Measurements from ENCODE around the gene MARCHF5.
"Not testable (repeated sequence)": the region's sequence is repeated elsewhere in the genome, so short reads cannot be mapped to it uniquely, and the experiment has no call there.

Gene MARCHF5

GRCh38 chr10:92342796-92343195, 51.8 kb downstream of the MARCHF5 start:
- no peak overlapping the region for H3K4me3 ChIP-seq
- no peak overlapping the region for H3K27ac ChIP-seq
- peaks cover 91% of the 10 kb centered on the region for H3K36me3 ChIP-seq
- no peaks in the 10 kb centered on the region for H3K27me3 ChIP-seq
- H3K4me2 ChIP-seq: no peak overlapping the region
- H3K9me3 ChIP-seq: no peaks in the 10 kb centered on the region
- TF ChIP-seq Cebpa-rat (IDR thresholded peaks at IDR 0.05): no peak
- H4K20me1 ChIP-seq: peaks cover 91% of the 10 kb centered on the region
- no peak overlapping the region for H3K9ac ChIP-seq
- no peaks in the 10 kb centered on the region for H3K4me1 ChIP-seq

- not testable (repeated sequence) for H3K27me3 ChIP-seq, H3K4me3 ChIP-seq, H3K9ac ChIP-seq, H3K4me1 ChIP-seq, H3K27ac ChIP-seq, H3K9me3 ChIP-seq, H3K4me2 ChIP-seq
- peaks cover 95% of the 10 kb centered on the region for H3K36me3 ChIP-seq
- peaks cover 88% of the 10 kb centered on the region for H4K20me1 ChIP-seq
Observed at GRCh38 chr10:92345575-92345974, 54.6 kb downstream of the MARCHF5 start.

- not testable (repeated sequence) for H3K27me3 ChIP-seq, H3K27ac ChIP-seq, H3K9me3 ChIP-seq, H3K4me1 ChIP-seq, H3K9ac ChIP-seq, H3K4me2 ChIP-seq, H3K4me3 ChIP-seq
- Histone ChIP-seq H4K20me1 (peaks cover 78% of the 10 kb centered on the region), H3K36me3 (peaks cover 91% of the 10 kb centered on the region)
Observed at GRCh38 chr10:92347035-92347676, 56.2 kb downstream of the MARCHF5 start.

GRCh38 chr10:92350411-92350810, 59.4 kb downstream of the MARCHF5 start:
- Histone ChIP-seq H3K4me1 (no peaks in the 10 kb centered on the region), H3K27me3 (no peaks in the 10 kb centered on the region), H3K36me3 (peaks cover 74% of the 10 kb centered on the region), H3K4me3 (no peak overlapping the region), H3K9ac (no peak overlapping the region), H3K27ac (no peak overlapping the region), H3K9me3 (no peaks in the 10 kb centered on the region), H4K20me1 (peaks cover 48% of the 10 kb centered on the region), H3K4me2 (no peak overlapping the region)
- no peak for TF ChIP-seq Cebpa-rat (IDR thresholded peaks at IDR 0.05)

GRCh38 chr10:92354587-92354986, 63.6 kb downstream of the MARCHF5 start:
- Histone ChIP-seq H3K9ac (no peak overlapping the region), H3K27ac (no peak overlapping the region), H3K4me3 (no peak overlapping the region), H3K4me1 (no peaks in the 10 kb centered on the region), H3K27me3 (no peaks in the 10 kb centered on the region), H4K20me1 (peaks cover 11% of the 10 kb centered on the region), H3K36me3 (peaks cover 32% of the 10 kb centered on the region), H3K9me3 (no peaks in the 10 kb centered on the region), H3K4me2 (no peak overlapping the region)
- TF ChIP-seq Cebpa-rat (IDR thresholded peaks at IDR 0.05): no peak

GRCh38 chr10:92356041-92356440, 65.1 kb downstream of the MARCHF5 start:
- H3K4me1 ChIP-seq: no peaks in the 10 kb centered on the region
- no peak overlapping the region for H3K27ac ChIP-seq
- no peaks in the 10 kb centered on the region for H3K27me3 ChIP-seq
- no peak overlapping the region for H3K9ac ChIP-seq
- H3K4me3 ChIP-seq: no peak overlapping the region
- H3K9me3 ChIP-seq: no peaks in the 10 kb centered on the region
- H3K36me3 ChIP-seq: peaks cover 18% of the 10 kb centered on the region
- no peak for TF ChIP-seq Cebpa-rat (IDR thresholded peaks at IDR 0.05)
- no peaks in the 10 kb centered on the region for H4K20me1 ChIP-seq
- no peak overlapping the region for H3K4me2 ChIP-seq

- H4K20me1 ChIP-seq: no peaks in the 10 kb centered on the region
- no peaks in the 10 kb centered on the region for H3K27me3 ChIP-seq
- no peaks in the 10 kb centered on the region for H3K9me3 ChIP-seq
- no peak overlapping the region for H3K27ac ChIP-seq
- no peak overlapping the region for H3K4me3 ChIP-seq
- TF ChIP-seq Cebpa-rat (IDR thresholded peaks at IDR 0.05): no peak
- no peaks in the 10 kb centered on the region for H3K4me1 ChIP-seq
- no peak overlapping the region for H3K4me2 ChIP-seq
- H3K9ac ChIP-seq: no peak overlapping the region
- H3K36me3 ChIP-seq: no peaks in the 10 kb centered on the region
Observed at GRCh38 chr10:92363498-92363897, 72.5 kb downstream of the MARCHF5 start.

GRCh38 chr10:92366412-92367021, 75.5 kb downstream of the MARCHF5 start:
- H3K4me2 ChIP-seq: no peak overlapping the region
- no peak overlapping the region for H3K4me3 ChIP-seq
- no peaks in the 10 kb centered on the region for H3K9me3 ChIP-seq
- H3K36me3 ChIP-seq: no peaks in the 10 kb centered on the region
- no peaks in the 10 kb centered on the region for H4K20me1 ChIP-seq
- no peak for TF ChIP-seq Cebpa-rat (IDR thresholded peaks at IDR 0.05)
- H3K27ac ChIP-seq: no peak overlapping the region
- H3K27me3 ChIP-seq: no peaks in the 10 kb centered on the region
- H3K9ac ChIP-seq: no peak overlapping the region
- no peaks in the 10 kb centered on the region for H3K4me1 ChIP-seq

- no peaks in the 10 kb centered on the region for H3K4me1 ChIP-seq
- H3K4me3 ChIP-seq: no peak overlapping the region
- H3K27ac ChIP-seq: no peak overlapping the region
- H3K4me2 ChIP-seq: no peak overlapping the region
- no peaks in the 10 kb centered on the region for H3K27me3 ChIP-seq
- no peak overlapping the region for H3K9ac ChIP-seq
- H3K9me3 ChIP-seq: no peaks in the 10 kb centered on the region
- no peaks in the 10 kb centered on the region for H3K36me3 ChIP-seq
- TF ChIP-seq Cebpa-rat (IDR thresholded peaks at IDR 0.05): no peak
- H4K20me1 ChIP-seq: no peaks in the 10 kb centered on the region
Observed at GRCh38 chr10:92377962-92378361, 87.0 kb downstream of the MARCHF5 start.

- no peak overlapping the region for H3K4me2 ChIP-seq
- H3K27me3 ChIP-seq: no peaks in the 10 kb centered on the region
- H4K20me1 ChIP-seq: no peaks in the 10 kb centered on the region
- no peaks in the 10 kb centered on the region for H3K4me1 ChIP-seq
- no peak for TF ChIP-seq Cebpa-rat (IDR thresholded peaks at IDR 0.05)
- no peak overlapping the region for H3K27ac ChIP-seq
- H3K9me3 ChIP-seq: no peaks in the 10 kb centered on the region
- no peak overlapping the region for H3K4me3 ChIP-seq
- H3K9ac ChIP-seq: no peak overlapping the region
- no peaks in the 10 kb centered on the region for H3K36me3 ChIP-seq
Observed at GRCh38 chr10:92381543-92381954, 90.6 kb downstream of the MARCHF5 start.

- H3K9ac ChIP-seq: no peak overlapping the region
- H3K27ac ChIP-seq: no peak overlapping the region
- H3K4me1 ChIP-seq: no peaks in the 10 kb centered on the region
- H4K20me1 ChIP-seq: no peaks in the 10 kb centered on the region
- H3K36me3 ChIP-seq: no peaks in the 10 kb centered on the region
- H3K27me3 ChIP-seq: no peaks in the 10 kb centered on the region
- no peak overlapping the region for H3K4me2 ChIP-seq
- no peak overlapping the region for H3K4me3 ChIP-seq
- no peak for TF ChIP-seq Cebpa-rat (IDR thresholded peaks at IDR 0.05)
- H3K9me3 ChIP-seq: no peaks in the 10 kb centered on the region
Observed at GRCh38 chr10:92382631-92383030, 91.7 kb downstream of the MARCHF5 start.
